Stromal cell of bone marrow (primary cell): ENCODE measurements around the gene CBLB.

ENCODE experiments used
- DNase-seq: peaks from one replicate; pipeline ENCODE4 v3.0.0-alpha.2; 2012; ENCODE audit warnings: low read depth

CBLB gene

GRCh38 chr3:105688821-105689220 is 180.0 kb downstream of the CBLB start:
- DNase-seq, result no peak

DNA sequence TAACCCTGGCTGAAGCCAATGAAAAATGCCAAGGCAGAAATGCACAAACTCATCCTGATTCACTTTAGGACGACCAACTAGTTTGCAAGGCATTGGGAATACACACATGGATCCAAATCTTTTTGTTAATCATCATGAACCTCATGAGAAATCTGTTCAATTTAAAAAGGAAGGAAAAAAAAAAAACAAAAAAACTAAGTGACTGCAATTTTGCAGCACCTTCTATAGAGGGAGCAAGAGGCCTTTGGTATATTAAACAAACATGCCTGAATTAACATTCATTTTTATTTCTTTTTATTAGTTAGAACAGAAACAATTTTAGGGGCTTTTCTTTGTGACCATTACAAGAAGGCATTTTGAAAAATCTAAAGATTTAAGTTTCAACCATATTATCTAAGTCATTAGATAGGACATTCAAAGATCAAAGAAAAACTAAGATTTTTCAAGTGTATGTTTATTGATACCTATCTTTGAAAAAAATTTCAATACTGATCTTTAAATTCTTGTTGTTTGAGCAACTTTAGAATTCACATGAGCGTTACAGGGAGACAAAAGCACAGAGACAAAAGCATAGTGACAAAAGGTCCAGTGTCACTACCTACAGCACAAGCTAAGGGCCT is 182.4 kb downstream of the CBLB start:
- peak; percentile 18 for DNase-seq

- DNase-seq, result no peak
Observed at GRCh38 chr3:105679951-105680350, 188.9 kb downstream of the CBLB start.

DNA sequence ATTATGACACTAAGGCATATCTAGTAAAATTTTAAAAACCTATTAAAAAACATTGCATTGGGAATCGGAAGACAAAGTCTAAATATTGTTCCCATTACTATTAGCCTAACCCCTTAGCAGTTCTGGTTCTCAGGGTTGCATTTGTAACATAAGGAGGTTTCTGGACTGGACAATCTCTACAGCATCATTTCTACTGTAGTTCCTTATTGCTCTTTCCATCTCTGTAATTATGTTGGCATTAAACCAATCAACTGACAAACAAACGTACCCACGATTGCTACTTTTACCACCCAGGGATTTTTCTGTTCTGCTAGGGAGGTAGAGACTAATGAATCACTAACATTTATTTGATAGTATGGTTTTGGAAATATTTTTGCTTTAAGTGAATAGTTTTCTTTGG is 190.8 kb downstream of the CBLB start:
- DNase-seq, result no peak

DNA sequence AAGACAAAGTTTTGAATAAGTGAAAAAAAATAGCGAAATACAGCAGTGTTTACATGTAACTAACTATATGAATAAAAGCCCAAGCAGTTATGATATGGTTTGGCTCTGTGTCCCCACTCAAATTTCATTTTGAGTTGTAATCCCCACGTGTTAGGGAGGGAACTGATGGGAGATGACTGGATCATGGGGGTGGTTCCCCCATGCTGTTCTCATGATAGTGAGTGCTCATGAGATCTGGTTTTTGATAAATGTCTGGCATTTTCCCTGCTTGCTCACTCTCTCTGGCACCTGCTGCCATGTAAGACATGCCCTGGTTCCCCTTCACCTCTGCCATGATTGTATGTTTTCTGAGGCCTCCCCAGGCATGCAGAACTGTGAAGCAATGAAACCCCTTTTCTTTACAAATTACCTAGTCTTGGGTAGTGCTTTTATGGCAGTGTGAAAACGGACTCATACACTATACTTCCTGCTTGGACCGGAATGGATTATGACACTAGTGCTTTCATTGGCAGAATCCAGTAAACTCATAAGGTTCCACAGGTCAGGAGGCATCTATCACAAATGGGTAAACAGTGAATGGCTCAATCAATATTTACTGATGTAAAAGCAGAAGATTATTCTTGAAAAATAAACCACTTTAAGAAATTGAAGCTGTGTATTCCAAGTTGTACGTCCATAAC is 192.1 kb downstream of the CBLB start:
- DNase-seq, result no peak

- DNase-seq, result no peak
Observed at GRCh38 chr3:105674437-105675065, 194.3 kb downstream of the CBLB start.

GRCh38 chr3:105672996-105673395 is 195.8 kb downstream of the CBLB start:
- DNase-seq, result no peak

- no peak for DNase-seq
Observed at GRCh38 chr3:105662306-105662705, 206.5 kb downstream of the CBLB start.

DNA sequence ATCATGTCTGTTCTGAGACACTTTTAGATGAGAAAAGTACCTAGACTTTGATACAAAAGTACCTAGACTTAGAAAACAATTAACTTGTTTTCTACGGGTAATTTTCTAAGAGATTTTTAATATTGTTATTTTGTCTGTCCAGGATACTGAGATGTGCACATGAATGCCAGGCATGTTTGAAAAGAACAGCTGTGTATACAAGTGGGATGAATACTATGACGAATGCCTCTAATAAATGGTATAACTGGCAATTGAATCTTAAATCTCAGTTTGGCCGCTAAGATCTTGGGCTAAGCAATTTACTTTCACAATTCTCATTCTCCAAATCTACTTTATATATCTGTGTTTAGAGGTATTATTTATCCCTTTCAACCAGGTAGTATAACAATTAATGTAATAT is 207.4 kb downstream of the CBLB start:
- DNase-seq, result no peak

DNA sequence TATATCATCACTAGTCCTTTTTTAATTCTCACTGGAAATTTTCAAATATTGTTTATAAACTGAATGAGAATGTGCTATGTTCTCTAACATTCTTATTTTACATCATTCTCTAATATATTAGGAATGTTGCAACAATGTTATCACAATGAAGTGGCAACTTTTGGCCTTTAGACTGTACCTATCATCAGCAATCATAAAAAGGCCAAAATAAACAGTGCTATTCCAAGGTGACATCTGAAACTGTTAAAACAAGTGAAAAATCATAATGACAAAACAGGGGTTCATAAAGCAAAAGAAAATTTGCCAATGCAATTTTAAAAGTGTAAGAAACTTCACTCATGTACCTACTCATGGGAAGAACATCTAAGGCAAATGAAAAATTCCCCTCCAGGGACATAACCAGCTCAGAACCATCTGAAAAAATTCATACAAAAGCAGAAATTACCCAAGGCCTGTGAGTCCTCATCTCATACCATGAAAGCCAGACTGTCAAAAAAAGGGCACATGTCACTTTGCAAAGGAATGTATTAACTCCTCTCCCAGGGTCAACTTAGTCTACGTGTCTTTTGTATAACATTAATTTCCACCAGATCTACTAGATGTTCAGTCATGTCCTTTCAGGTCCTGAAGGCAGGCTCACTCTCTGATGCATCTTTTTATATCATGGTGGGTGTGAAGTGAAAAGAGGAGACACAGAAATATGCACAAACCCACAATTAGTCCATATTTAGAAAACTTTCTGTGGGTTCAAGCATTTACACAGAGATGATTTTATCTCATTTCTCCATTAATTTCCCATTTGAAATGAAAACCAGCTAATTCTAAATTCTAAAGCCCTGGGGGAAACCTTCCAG is 211.9 kb downstream of the CBLB start:
- no peak for DNase-seq

GRCh38 chr3:105653868-105654267 is 214.9 kb downstream of the CBLB start:
- DNase-seq, result no peak

GRCh38 chr3:105653166-105653565 is 215.6 kb downstream of the CBLB start:
- DNase-seq, result no peak

DNA sequence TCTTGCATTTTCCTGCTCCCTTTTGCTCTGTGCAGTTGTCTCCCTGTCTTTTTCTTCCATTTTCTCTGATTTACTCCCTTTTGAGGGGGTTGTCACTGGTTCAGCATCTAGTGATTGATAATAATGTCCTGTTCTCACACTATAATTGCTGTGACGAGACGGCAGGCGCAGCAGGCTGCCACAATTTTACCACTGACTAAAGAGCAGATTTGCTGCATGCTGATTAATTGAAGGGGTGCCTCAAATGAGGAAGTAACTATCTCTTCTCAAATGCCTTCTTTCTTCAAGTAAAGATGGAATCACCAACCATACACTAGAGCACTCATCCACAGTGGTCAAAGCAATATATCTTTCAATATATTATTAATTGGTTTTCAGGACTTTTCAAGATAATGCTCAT is 219.3 kb downstream of the CBLB start:
- DNase-seq, result no peak

DNA sequence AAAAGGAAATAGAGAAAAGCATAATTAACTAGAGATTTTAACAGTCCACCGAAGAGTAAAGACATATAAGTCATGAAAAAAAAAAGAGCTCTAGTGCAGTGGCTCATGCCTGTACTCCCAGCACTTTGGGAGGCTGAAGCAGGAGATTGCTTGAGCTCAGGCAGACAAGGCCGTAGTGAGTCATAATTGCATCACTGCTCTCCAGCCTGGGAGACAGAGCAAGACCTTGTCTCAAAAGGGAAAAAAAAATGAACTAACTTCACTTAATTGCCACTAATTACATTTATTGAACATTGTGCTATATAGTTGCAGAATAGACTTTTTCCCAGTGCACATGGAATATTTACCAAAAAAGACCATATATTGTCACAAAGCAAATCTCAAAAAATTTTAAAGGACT is 221.8 kb downstream of the CBLB start:
- peak; percentile 89 for DNase-seq

GRCh38 chr3:105639131-105639530 is 229.7 kb downstream of the CBLB start:
- no peak for DNase-seq

- DNase-seq, result no peak
Observed at GRCh38 chr3:105634708-105635107, 234.1 kb downstream of the CBLB start.

- DNase-seq, result no peak
Observed at GRCh38 chr3:105629718-105630117, 239.1 kb downstream of the CBLB start.

- no peak for DNase-seq
Observed at GRCh38 chr3:105626739-105627138, 242.1 kb downstream of the CBLB start.

GRCh38 chr3:105622169-105622568 is 246.6 kb downstream of the CBLB start:
- DNase-seq, result no peak

- no peak for DNase-seq
Observed at GRCh38 chr3:105620236-105620635, 248.6 kb downstream of the CBLB start.

DNA sequence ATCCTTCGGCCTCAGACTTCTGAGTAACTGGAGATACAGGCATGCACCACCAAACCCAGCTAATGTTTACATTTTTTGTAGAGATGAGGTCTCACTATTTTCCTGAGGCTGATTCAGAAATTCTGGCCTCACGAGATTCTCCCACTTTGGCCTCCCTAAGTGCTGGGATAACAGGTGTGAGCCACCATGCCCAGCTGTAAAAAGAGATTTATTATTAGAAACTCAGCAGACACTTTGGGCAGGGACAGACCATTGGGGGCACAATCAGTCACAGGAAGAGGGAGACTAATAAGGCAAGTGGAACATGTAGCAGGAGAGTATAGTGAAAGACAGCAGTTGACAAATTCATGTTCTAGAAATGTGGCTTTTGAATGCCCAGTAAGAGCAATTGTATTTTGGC is 249.2 kb downstream of the CBLB start:
- DNase-seq, result no peak

DNA sequence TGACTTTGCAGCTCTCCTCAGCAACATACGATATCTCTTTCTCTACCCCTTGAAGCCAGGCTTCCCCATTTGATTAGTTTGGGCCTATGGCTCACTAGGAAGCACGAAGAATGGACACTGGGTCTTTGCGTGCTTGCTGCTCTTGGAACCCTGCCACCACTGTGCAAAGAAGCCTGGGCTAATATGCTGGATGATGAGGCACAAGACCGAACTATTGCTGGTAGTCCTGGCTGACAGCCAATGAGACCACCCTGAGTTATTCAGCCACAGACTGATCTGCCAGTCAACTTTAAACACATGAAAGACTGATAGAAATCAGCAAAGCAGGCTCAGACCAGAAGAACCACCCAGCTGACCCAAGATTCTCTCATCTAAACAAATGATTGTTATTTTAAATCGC is 250.3 kb downstream of the CBLB start:
- DNase-seq, result no peak
